Tibial artery (tissue), 4 donors: ENCODE results near the gene GPR155.

Experiments used
- DNase-seq, 2 donors: peaks; one replicate each; pipeline ENCODE4 v3.0.0-alpha.2; 2019
- H3K27ac ChIP-seq, 2 donors: fragments of 200-600 bp; sonication (generic) in 1 of 2; 1 replicate in 1 of 2; 2 replicates in 1 of 2; pipeline ENCODE4 v1.5.1; 2018 to 2019; ENCODE audit warnings: mild to moderate bottlenecking in 1 of 2
- H3K27me3 ChIP-seq, 2 donors: fragments of 200-600 bp; sonication (generic) in 1 of 2; one replicate each; pipeline versions ENCODE4 v1.5.1 to v1.6.0; 2016 to 2019
- H3K36me3 ChIP-seq, 3 donors: fragments of 200-600 bp; sonication (generic) in 2 of 3; one replicate each; pipeline ENCODE4 v1.5.1; 2016 to 2019; ENCODE audit warnings: mild to moderate bottlenecking in 2 of 3
- H3K4me1 ChIP-seq, 4 donors: fragments of 200-600 bp; sonication (generic) in 2 of 4; 1 replicate in 3 of 4; 2 replicates in 1 of 4; pipeline ENCODE4 v1.5.1; 2016 to 2019
- H3K4me3 ChIP-seq, 2 donors: fragments of 200-600 bp; sonication (generic) in 1 of 2; 1 replicate in 1 of 2; 2 replicates in 1 of 2; pipeline ENCODE4 v1.5.1; 2018 to 2019; ENCODE audit warnings: mild to moderate bottlenecking in 2 of 2
- H3K9me3 ChIP-seq, 3 donors: fragments of 200-600 bp; sonication (generic) in 1 of 3; one replicate each; pipeline ENCODE4 v1.5.1; 2016 to 2019
- CTCF ChIP-seq, 2 experiments: fragments of 200-600 bp in 1 of 2; fragments of 450-650 bp in 1 of 2; IDR thresholded peaks; one replicate each; pipeline ENCODE4 v1.5.1; 2017 to 2019; ENCODE audit warnings: antibody characterized with exemption in 2 of 2, mild to moderate bottlenecking in 1 of 2, moderate library complexity in 1 of 2
- intact Hi-C: fragments of 100-400 bp; cut with DNase I; formaldehyde crosslinking; loops from one replicate; pipeline ENCODE4 v1.15.0; 2023; ENCODE audit warnings: low total_unique reads

Gene GPR155

GRCh38 chr2:174527959-174528358, 41.1 kb upstream of the GPR155 start:
- H3K27ac ChIP-seq = no peak overlapping the region
- intact Hi-C loops = no loop called here

GRCh38 chr2:174527101-174527721, 40.4 kb upstream of the GPR155 start:
- no peak for DNase-seq
- TF ChIP-seq CTCF (IDR thresholded peaks at IDR 0.05) = no peak
- Histone ChIP-seq H3K27ac (no peak overlapping the region), H3K4me3 (no peak overlapping the region), H3K9me3 (peaks cover 0 to 6% (median 0%) of the 10 kb centered on the region in 3 donors), H3K4me1 (no peaks in the 10 kb centered on the region), H3K36me3 (no peaks in the 10 kb centered on the region), H3K27me3 (no peaks in the 10 kb centered on the region)
- intact Hi-C loops = no loop called here

More at GRCh38 chr2:174527959-174528358, 41.1 kb upstream of the GPR155 start:
- H3K4me3 ChIP-seq = no peak overlapping the region
- H3K4me1 ChIP-seq = no peaks in the 10 kb centered on the region
- TF ChIP-seq CTCF (IDR thresholded peaks at IDR 0.05) = no peak
- peaks cover 0 to 6% (median 0%) of the 10 kb centered on the region in 3 donors for H3K9me3 ChIP-seq
- no peak for DNase-seq
- no peaks in the 10 kb centered on the region for H3K27me3 ChIP-seq
- no peaks in the 10 kb centered on the region for H3K36me3 ChIP-seq

- no peaks in the 10 kb centered on the region for H3K4me1 ChIP-seq
- no peak for TF ChIP-seq CTCF (IDR thresholded peaks at IDR 0.05)
- intact Hi-C loops = loop anchor here (5.0 kb wide), 1 partner anchor 62 kb away; no protein-coding TSS in a partner anchor
- DNase-seq = no peak
- H3K9me3 ChIP-seq = peaks cover 0 to 6% (median 0%) of the 10 kb centered on the region in 3 donors
- no peak overlapping the region for H3K4me3 ChIP-seq
- H3K27ac ChIP-seq = no peak overlapping the region
- H3K27me3 ChIP-seq = no peaks in the 10 kb centered on the region
- H3K36me3 ChIP-seq = no peaks in the 10 kb centered on the region
These were observed 37.7 kb upstream of the GPR155 start for GRCh38 chr2:174524527-174524926.

GRCh38 chr2:174522553-174522952, 35.7 kb upstream of the GPR155 start:
- TF ChIP-seq CTCF (IDR thresholded peaks at IDR 0.05) = peak; percentile 10 to 22
- H3K9me3 ChIP-seq = no peaks in the 10 kb centered on the region
- H3K27me3 ChIP-seq = no peaks in the 10 kb centered on the region
- H3K4me3 ChIP-seq = no peak overlapping the region
- no peaks in the 10 kb centered on the region for H3K4me1 ChIP-seq
- no peak for DNase-seq
- no peak overlapping the region for H3K27ac ChIP-seq
- intact Hi-C loops = loop anchor here (5.0 kb wide), 1 partner anchor 60 kb away; no protein-coding TSS in a partner anchor
- H3K36me3 ChIP-seq = no peaks in the 10 kb centered on the region

- Histone ChIP-seq H3K9me3 (no peaks in the 10 kb centered on the region), H3K4me3 (no peak overlapping the region), H3K27ac (no peak overlapping the region), H3K4me1 (no peaks in the 10 kb centered on the region), H3K36me3 (no peaks in the 10 kb centered on the region), H3K27me3 (peaks cover 0 to 3% of the 10 kb centered on the region in 2 donors)
- TF ChIP-seq CTCF (IDR thresholded peaks at IDR 0.05) = no peak
- DNase-seq = no peak
- intact Hi-C loops = no loop called here
These were observed 31.6 kb upstream of the GPR155 start for GRCh38 chr2:174518395-174518794.
